Gastroesophageal sphincter (tissue), 3 donors: ENCODE measurements around the gene ZNF165.

Experiments
- CTCF ChIP-seq, 4 experiments: fragments of 200-600 bp in 2 of 4; fragments of 450-650 bp in 2 of 4; sonication (generic) in 1 of 4; IDR thresholded peaks; one replicate each; pipeline ENCODE4 v1.5.1; 2017 to 2019; ENCODE audit warnings: antibody characterized with exemption in 4 of 4, mild to moderate bottlenecking in 2 of 4, moderate library complexity in 2 of 4
- POLR2AphosphoS5 ChIP-seq: sonication (generic); formaldehyde crosslinking; IDR thresholded peaks from one replicate; pipeline ENCODE4 v1.6.1; 2017; ENCODE audit warnings: antibody characterized with exemption

- TF ChIP-seq POLR2AphosphoS5 (no peak), CTCF (IDR thresholded peaks at IDR 0.05) (no peak)
Measured at GRCh38 chr6:28111964-28112363, 31.6 kb downstream of the ZNF165 start.
